ENCODE results near the gene LTB.

LTB gene

GRCh38 chr6:31619805-31620585 is 37.8 kb upstream of the LTB start:
- no peak for TF ChIP-seq CTCF (IDR thresholded peaks at IDR 0.05; ENCODE audit: control insufficient read depth, insufficient read depth, low read depth, low read length, missing control alignments)
- H3K4me3 ChIP-seq (ENCODE audit: control insufficient read depth, low read depth, low read length) = peak overlapping the region; percentile 73
- peak; percentile 98 for DNase-seq (ENCODE audit: low read depth)

DNA sequence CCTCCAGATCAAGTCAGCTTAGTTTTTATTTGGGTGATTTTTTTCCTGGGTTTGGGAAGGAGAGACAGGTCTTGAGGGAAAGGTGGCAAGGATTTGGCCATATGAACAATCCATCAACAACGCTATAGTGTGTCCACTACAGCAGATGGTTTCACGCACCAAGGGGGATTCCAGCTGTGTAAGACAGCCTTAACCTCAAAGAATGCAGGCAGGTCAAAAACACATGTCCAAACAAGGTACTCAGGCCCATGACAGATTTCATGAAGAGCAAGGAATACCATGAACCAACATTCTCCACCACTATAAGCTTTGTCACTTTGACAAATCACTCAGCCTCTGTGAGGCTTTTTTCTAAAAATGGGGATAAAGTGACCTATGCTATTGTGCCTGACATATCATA is 34.8 kb upstream of the LTB start:
- no peak for TF ChIP-seq CTCF (IDR thresholded peaks at IDR 0.05; ENCODE audit: control insufficient read depth, insufficient read depth, low read depth, low read length, missing control alignments)
- H3K4me3 ChIP-seq (ENCODE audit: control insufficient read depth, low read depth, low read length) = no peak overlapping the region

DNA sequence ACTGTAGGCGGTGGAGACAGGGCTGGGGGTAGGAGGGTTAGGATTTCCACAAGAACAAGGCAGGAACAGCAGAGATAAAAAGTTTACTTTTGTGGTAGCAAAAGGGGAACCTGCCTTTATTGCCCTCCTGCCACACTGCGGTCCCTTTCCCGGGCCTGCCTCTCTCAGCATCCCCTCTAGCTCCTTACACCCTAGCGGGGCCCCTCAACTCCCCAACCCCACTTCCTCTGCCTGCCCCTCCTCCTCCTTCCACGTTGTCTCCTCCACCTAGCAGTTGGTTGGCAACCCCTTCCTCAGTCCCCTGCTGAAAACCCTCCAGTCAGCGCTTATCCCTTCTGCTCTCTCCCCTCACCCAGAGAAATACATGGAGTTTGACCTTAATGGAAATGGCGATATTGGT is 33.5 kb upstream of the LTB start:
- DNase-seq (ENCODE audit: low read depth) = no peak
- TF ChIP-seq CTCF (IDR thresholded peaks at IDR 0.05; ENCODE audit: control insufficient read depth, insufficient read depth, low read depth, low read length, missing control alignments) = no peak
- no peak overlapping the region for H3K4me3 ChIP-seq (ENCODE audit: control insufficient read depth, low read depth, low read length)

More for the DNA sequence above, 34.8 kb upstream of the LTB start:
- no peak for DNase-seq (ENCODE audit: low read depth)

DNA sequence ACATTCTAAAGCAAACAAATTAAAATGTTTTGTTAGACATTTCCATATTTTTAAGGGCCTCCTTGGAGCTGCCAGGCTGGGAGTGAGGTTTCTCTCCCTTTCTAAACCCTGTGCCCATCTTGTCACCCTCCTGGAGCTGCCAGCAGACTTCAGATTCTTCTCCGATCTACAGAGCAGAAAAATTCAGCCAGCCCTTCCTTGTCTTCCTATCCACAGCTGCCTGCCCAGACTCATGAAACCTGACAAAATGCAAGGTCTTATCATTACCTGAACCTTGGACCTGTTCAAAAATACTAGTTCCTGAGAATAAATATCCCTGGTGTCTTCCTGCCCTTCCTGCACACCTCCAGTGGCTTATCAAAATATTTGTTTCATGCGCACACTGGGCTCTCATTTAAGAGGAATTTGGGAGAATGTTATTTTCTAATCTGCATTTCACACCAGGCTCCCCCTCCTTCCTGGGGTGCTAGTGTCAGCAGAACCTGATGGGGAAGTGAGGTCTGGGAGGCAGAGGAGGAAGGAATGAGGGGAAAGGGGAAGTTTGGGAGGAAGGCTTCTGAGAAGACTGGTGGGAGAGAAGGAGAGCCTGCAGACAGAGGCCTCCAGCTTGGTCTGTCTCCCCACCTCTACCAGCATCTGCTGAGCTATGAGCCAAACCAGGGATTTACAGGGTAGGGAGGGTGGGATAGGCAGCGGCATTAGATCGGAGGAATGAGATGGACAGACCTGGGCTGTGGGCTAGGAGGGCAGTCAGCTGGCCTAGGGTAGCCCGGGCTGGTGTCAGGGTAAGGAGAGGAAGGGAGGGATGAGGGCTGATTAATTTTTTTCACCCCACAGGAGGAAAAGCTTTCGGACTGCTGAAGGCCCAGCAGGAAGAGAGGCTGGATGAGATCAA is 32.7 kb upstream of the LTB start, which contains the start of gene AIF1:
AIF1 (plus strand) TSS at position 551 of the 895 bp plus-strand sequence; CDS start at position 647, 96 bp downstream.
- no peak for DNase-seq (ENCODE audit: low read depth)
- TF ChIP-seq CTCF (IDR thresholded peaks at IDR 0.05; ENCODE audit: control insufficient read depth, insufficient read depth, low read depth, low read length, missing control alignments) = no peak
- H3K4me3 ChIP-seq (ENCODE audit: control insufficient read depth, low read depth, low read length) = no peak within 1 kb of the TSS

GRCh38 chr6:31614075-31614619 is 31.9 kb upstream of the LTB start:
- no peak overlapping the region for H3K4me3 ChIP-seq (ENCODE audit: control insufficient read depth, low read depth, low read length)
- TF ChIP-seq CTCF (IDR thresholded peaks at IDR 0.05; ENCODE audit: control insufficient read depth, insufficient read depth, low read depth, low read length, missing control alignments) = no peak
- no peak for DNase-seq (ENCODE audit: low read depth)

- no peak for TF ChIP-seq CTCF (IDR thresholded peaks at IDR 0.05; ENCODE audit: control insufficient read depth, insufficient read depth, low read depth, low read length, missing control alignments)
- no peak overlapping the region for H3K4me3 ChIP-seq (ENCODE audit: control insufficient read depth, low read depth, low read length)
- DNase-seq (ENCODE audit: low read depth) = no peak
These were observed 28.7 kb upstream of the LTB start for GRCh38 chr6:31610968-31611367.
